SK-N-SH (cell line): ENCODE data around the gene GPM6B.

Experiments used
- CTCF ChIP-seq: fragments of 200-600 bp; sonication (generic); IDR thresholded peaks from 2 replicates; pipeline ENCODE4 v1.6.1; 2017; ENCODE audit warnings: antibody characterized with exemption, mild to moderate bottlenecking, moderate library complexity
- MAX ChIP-seq: IDR thresholded peaks from 2 replicates; pipeline ENCODE4 v1.4.0; 2012; ENCODE audit warnings: low read depth
- NRF1 ChIP-seq: IDR thresholded peaks from 2 replicates; pipeline ENCODE4 v1.6.1; 2012; ENCODE audit warnings: low read depth, mild to moderate bottlenecking, low read length
- RAD21 ChIP-seq: IDR thresholded peaks from 2 replicates; pipeline ENCODE4 v1.6.1; 2012; ENCODE audit warnings: mild to moderate bottlenecking, low read length
- RFX5 ChIP-seq: IDR thresholded peaks from 2 replicates; pipeline ENCODE4 v1.6.1; 2012; ENCODE audit warnings: mild to moderate bottlenecking, improper control_type of control experiment, low read length
- SMC3 ChIP-seq: IDR thresholded peaks from 2 replicates; pipeline ENCODE4 v1.6.1; 2012; ENCODE audit warnings: low read depth, low read length, improper control_type of control experiment
- TAF1 ChIP-seq: IDR thresholded peaks from 2 replicates; pipeline ENCODE4 v1.6.1; 2012; ENCODE audit warnings: low read depth, mild to moderate bottlenecking, low read length, moderate library complexity, borderline replicate concordance

- no peak for TF ChIP-seq RFX5
- no peak for TF ChIP-seq CTCF
- no peak for TF ChIP-seq RAD21
- no peak for TF ChIP-seq SMC3
- no peak for TF ChIP-seq MAX
- TF ChIP-seq NRF1: no peak
- TF ChIP-seq TAF1: no peak
Measured at GRCh38 chrX:13859724-13860123, 42.8 kb upstream of the GPM6B start.
